ENCODE measurements around the gene RAET1L.

- TF ChIP-seq CTCF (IDR thresholded peaks at IDR 0.05) (no peak), POLR2AphosphoS5 (IDR thresholded peaks at IDR 0.05) (no peak), POLR2A (IDR thresholded peaks at IDR 0.05) (no peak)
Observed at GRCh38 chr6:150057501-150057951, 32.2 kb upstream of the RAET1L start.

Data from breast epithelium (tissue), 3 donors.